Kidney (tissue), 14 donors: ENCODE results near the gene RNF208. TPM values are rescaled to one million over a fixed set of nuclear protein-coding genes. Genes with fewer than 3 reads are reported as not detected.

Source experiments
- DNase-seq, 5 donors: peaks; one replicate each; pipeline ENCODE4 v3.0.0-alpha.2; 2013 to 2020
- FAIRE-seq: peaks from 2 replicates; lab custom pipeline; 2012; peaks lifted over from hg19 to GRCh38; lab: Jason Lieb, UNC
- H3K27ac ChIP-seq, 2 donors: one replicate each; pipeline ENCODE4 v1.7.0; 2013; ENCODE audit warnings: low read depth in 2 of 2, low read length in 2 of 2, inconsistent platforms in 1 of 2
- H3K27me3 ChIP-seq: one replicate; pipeline ENCODE4 v1.7.1; 2013; ENCODE audit warnings: low read length, inconsistent platforms; ENCODE audit not compliant: control insufficient read depth, insufficient read depth
- H3K36me3 ChIP-seq, 3 donors: one replicate each; pipeline versions ENCODE4 v1.7.0 to v1.7.1; 2013; ENCODE audit warnings: low read length in 3 of 3, control low read depth in 1 of 3, inconsistent platforms in 1 of 3; ENCODE audit not compliant: insufficient read depth in 3 of 3, control insufficient read depth in 2 of 3
- H3K4me1 ChIP-seq, 3 donors: one replicate each; pipeline versions ENCODE4 v1.7.0 to v1.7.1; 2013; ENCODE audit warnings: low read length in 3 of 3, inconsistent platforms in 1 of 3, low read depth in 1 of 3; ENCODE audit not compliant: control insufficient read depth in 2 of 3, insufficient read depth in 2 of 3
- H3K4me3 ChIP-seq, 3 donors: one replicate each; pipeline versions ENCODE4 v1.7.0 to v1.8.1; 2013; ENCODE audit warnings: low read length in 3 of 3, control low read depth in 1 of 3, inconsistent platforms in 1 of 3
- H3K9ac ChIP-seq, 3 donors: one replicate each; pipeline versions ENCODE4 v1.7.0 to v1.7.1; 2013; ENCODE audit warnings: low read length in 3 of 3, control low read depth in 1 of 3, inconsistent platforms in 1 of 3
- H3K9me3 ChIP-seq, 3 donors: one replicate each; pipeline versions ENCODE4 v1.7.0 to v1.7.1; 2013; ENCODE audit warnings: low read length in 3 of 3, control low read depth in 1 of 3, inconsistent platforms in 1 of 3; ENCODE audit not compliant: control insufficient read depth in 2 of 3, insufficient read depth in 1 of 3
- CTCF ChIP-seq: IDR thresholded peaks from 3 replicates; pipeline ENCODE4 v1.5.1; 2012; ENCODE audit warnings: mild to moderate bottlenecking, moderate library complexity, borderline replicate concordance; ENCODE audit not compliant: insufficient read depth; ENCODE audit errors: extremely low read depth
- intact Hi-C: fragments of 100-400 bp; cut with DNase I; formaldehyde crosslinking; loops from one replicate; pipeline ENCODE4 v1.11.1; 2022
- polyA plus RNA-seq: library from polyadenylated mRNA; stranded (reverse); fragments of 350-450 nt; fragmentation: Illumina TruSeq; extraction: RNeasy Lipid Tissue Mini Kit (QIAGEN cat#74804); gene quantifications from one replicate; pipeline ENCODE4 v1.2.3, GENCODE V29; 2014; ENCODE audit warnings: low read depth, low replicate concordance; ENCODE audit not compliant: insufficient read depth
- total RNA-seq: library from RNA; stranded (reverse); fragmentation: NEBNext Ultra II Directional; extraction: Animal tissue kit (Norgen Biotek cat#: 25700); gene quantifications from one replicate; pipeline ENCODE4 v1.2.1, GENCODE V29; 2021
- donor health status: control.
- donor health status: control.
- donor health status: control.
- donor health status: control.
- donor health status: control.
- donor health status: DM: yes; HTN: yes; CAD: no.
- donor health status: Normal renal cell carcinoma (clear cell type).

The RNF208 gene
- total and polyA plus RNA-seq, 2 donors from 2014 or later: 7.0 to 22.8 TPM

- no peak for FAIRE-seq
- Histone ChIP-seq H3K9ac (no peak within 1 kb of the TSS), H3K27ac (no peak within 1 kb of the TSS), H3K9me3 (no peaks in the 10 kb centered on the region), H3K4me1 (peaks cover 0 to 14% (median 8%) of the 10 kb centered on the region in 3 donors), H3K36me3 (no peaks in the 10 kb centered on the region), H3K4me3 (no peak within 1 kb of the TSS), H3K27me3 (no peaks in the 10 kb centered on the region)
- no peak for TF ChIP-seq CTCF
- intact Hi-C loops: no loop called here
- no peak for DNase-seq
These were observed 29.1 kb upstream of the RNF208 start, which contains the start of gene STPG3 for GRCh38 chr9:137251194-137251461. STPG3 (plus strand) TSS chr9:137251286; CDS start chr9:137251287, 1 bp downstream.

- Histone ChIP-seq H3K9me3 (no peaks in the 10 kb centered on the region), H3K27me3 (no peaks in the 10 kb centered on the region), H3K36me3 (no peaks in the 10 kb centered on the region), H3K4me3 (no peak overlapping the region), H3K27ac (no peak overlapping the region), H3K9ac (no peak overlapping the region), H3K4me1 (peaks cover 0 to 8% (median 6%) of the 10 kb centered on the region in 3 donors)
- intact Hi-C loops: no loop called here
- FAIRE-seq: no peak
- no peak for TF ChIP-seq CTCF
- DNase-seq: no peak
These were observed 28.5 kb upstream of the RNF208 start for GRCh38 chr9:137250329-137251193.

GRCh38 chr9:137247916-137248175 is 25.8 kb upstream of the RNF208 start:
- Histone ChIP-seq H3K4me3 (no peak overlapping the region), H3K27ac (no peak overlapping the region), H3K36me3 (peaks cover under 1 to 8% (median 2%) of the 10 kb centered on the region in 3 donors), H3K9me3 (no peaks in the 10 kb centered on the region), H3K27me3 (no peaks in the 10 kb centered on the region), H3K9ac (no peak overlapping the region), H3K4me1 (peaks cover 0 to 6% (median 0%) of the 10 kb centered on the region in 3 donors)
- intact Hi-C loops: no loop called here
- FAIRE-seq: no peak
- TF ChIP-seq CTCF: no peak
- DNase-seq: no peak
